ENCODE results near the gene PHF21A.

DNA sequence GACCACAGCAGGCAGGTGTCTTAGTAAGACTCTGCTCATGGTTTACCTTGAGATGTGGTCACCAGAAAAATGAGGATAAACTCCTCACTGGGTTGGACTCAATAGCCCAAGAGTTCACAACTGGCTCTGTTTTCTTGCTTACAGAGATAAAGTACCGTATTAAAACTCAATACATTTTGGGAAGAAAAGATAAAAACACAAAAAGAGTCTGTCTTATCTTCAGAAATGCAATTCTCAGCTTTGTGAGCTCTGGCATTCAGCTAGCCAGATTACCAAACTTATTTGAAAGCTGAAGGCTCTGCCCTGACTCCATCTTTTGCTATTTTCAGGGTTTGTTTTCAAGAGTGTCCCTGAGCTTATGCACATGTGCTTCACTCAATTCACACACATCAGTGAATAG is 75.4 kb downstream of the PHF21A start:
- TF ChIP-seq, protein P1, sequence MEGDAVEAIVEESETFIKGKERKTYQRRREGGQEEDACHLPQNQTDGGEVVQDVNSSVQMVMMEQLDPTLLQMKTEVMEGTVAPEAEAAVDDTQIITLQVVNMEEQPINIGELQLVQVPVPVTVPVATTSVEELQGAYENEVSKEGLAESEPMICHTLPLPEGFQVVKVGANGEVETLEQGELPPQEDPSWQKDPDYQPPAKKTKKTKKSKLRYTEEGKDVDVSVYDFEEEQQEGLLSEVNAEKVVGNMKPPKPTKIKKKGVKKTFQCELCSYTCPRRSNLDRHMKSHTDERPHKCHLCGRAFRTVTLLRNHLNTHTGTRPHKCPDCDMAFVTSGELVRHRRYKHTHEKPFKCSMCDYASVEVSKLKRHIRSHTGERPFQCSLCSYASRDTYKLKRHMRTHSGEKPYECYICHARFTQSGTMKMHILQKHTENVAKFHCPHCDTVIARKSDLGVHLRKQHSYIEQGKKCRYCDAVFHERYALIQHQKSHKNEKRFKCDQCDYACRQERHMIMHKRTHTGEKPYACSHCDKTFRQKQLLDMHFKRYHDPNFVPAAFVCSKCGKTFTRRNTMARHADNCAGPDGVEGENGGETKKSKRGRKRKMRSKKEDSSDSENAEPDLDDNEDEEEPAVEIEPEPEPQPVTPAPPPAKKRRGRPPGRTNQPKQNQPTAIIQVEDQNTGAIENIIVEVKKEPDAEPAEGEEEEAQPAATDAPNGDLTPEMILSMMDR (IDR thresholded peaks at IDR 0.05; ENCODE audit: extremely low read depth in 1 of 2, insufficient read depth in 1 of 2, low read depth in 1 of 2, low read length in 2 of 2): no peak
- TF ChIP-seq EZH2 (IDR thresholded peaks at IDR 0.05; ENCODE audit: borderline replicate concordance, low read depth, low read length, severe bottlenecking): no peak
- no peak for TF ChIP-seq POLR2AphosphoS5 (IDR thresholded peaks at IDR 0.05; ENCODE audit: insufficient read depth, low read depth, low read length)
- TF ChIP-seq JUN (IDR thresholded peaks at IDR 0.05; ENCODE audit: borderline replicate concordance, insufficient read depth, insufficient read length, low read depth): no peak
- no peak for TF ChIP-seq POLR2A (IDR thresholded peaks at IDR 0.05; ENCODE audit: low read depth, low read length)
- TF ChIP-seq, protein P2, sequence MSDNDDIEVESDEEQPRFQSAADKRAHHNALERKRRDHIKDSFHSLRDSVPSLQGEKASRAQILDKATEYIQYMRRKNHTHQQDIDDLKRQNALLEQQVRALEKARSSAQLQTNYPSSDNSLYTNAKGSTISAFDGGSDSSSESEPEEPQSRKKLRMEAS (IDR thresholded peaks at IDR 0.05; ENCODE audit: insufficient read depth, insufficient read length): no peak
- no peak for TF ChIP-seq FOS (IDR thresholded peaks at IDR 0.05; ENCODE audit: borderline replicate concordance, insufficient read depth, low read length)
- no peak for TF ChIP-seq MYC (IDR thresholded peaks at IDR 0.05; ENCODE audit: low read depth, low read length)
- no peak for TF ChIP-seq GATA2 (IDR thresholded peaks at IDR 0.05; ENCODE audit: insufficient read depth, insufficient read length, low read depth, low read length)

Measured in endothelial cell of umbilical vein (primary cell).